Memory B cell (primary cell): ENCODE data around the gene IDI2.
"Not testable (repeated sequence)": the region's sequence is repeated elsewhere in the genome, so short reads cannot be mapped to it uniquely, and the experiment has no call there.

ENCODE experiments used
- ATAC-seq: fragments of 150-1000 bp; cut with Tn5 transposase; 2 replicates; pipeline ENCODE4 v1.10.0; 2021; ENCODE audit warnings: low read depth, mild to moderate bottlenecking, moderate library complexity
- DNase-seq, 2 donors: peaks; one replicate each; pipeline ENCODE4 v3.0.0; 2022; ENCODE audit warnings: low spot score in 2 of 2
- H3K27ac Mint-ChIP-seq: one replicate; pipeline ENCODE4 v1.8.0; 2022; ENCODE audit warnings: mild to moderate bottlenecking, moderate library complexity, mixed read lengths
- H3K27me3 Mint-ChIP-seq: one replicate; pipeline ENCODE4 v1.8.0; 2022; ENCODE audit warnings: mixed read lengths
- H3K36me3 Mint-ChIP-seq: one replicate; pipeline ENCODE4 v1.8.0; 2022; ENCODE audit warnings: mild to moderate bottlenecking, mixed read lengths
- H3K4me1 Mint-ChIP-seq: one replicate; pipeline ENCODE4 v1.8.0; 2022; ENCODE audit warnings: mixed read lengths
- H3K4me3 Mint-ChIP-seq: one replicate; pipeline ENCODE4 v1.8.0; 2022; ENCODE audit warnings: mild to moderate bottlenecking, moderate library complexity, mixed read lengths
- H3K9me3 Mint-ChIP-seq: one replicate; pipeline ENCODE4 v1.8.0; 2022; ENCODE audit warnings: mixed read lengths

IDI2 gene

DNA sequence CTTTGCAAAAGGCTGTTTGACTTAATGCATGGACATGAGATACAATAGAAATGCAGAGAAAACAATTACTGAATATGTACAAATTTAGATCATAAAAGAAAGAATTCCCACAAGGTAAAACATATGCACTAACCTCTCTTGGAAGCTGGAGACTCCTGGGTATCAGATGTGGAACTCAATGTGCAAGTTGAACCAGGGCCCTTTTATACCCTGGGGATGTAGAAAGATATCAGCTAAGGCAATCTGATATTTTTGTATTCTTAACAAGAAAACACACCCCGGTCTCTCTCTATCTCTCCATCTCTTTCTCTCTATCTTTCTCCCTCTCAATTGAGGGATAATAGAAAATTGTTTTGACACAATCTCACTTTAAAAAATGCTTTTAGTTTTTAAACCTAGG lies at the start of gene IDI2:
IDI2 (minus strand) TSS at position 177 of the 400 bp plus-strand sequence. CDS start 1,136 bp downstream, outside the sequence.
- H3K36me3 Mint-ChIP-seq, result peaks cover 2% of the 10 kb centered on the region

DNA sequence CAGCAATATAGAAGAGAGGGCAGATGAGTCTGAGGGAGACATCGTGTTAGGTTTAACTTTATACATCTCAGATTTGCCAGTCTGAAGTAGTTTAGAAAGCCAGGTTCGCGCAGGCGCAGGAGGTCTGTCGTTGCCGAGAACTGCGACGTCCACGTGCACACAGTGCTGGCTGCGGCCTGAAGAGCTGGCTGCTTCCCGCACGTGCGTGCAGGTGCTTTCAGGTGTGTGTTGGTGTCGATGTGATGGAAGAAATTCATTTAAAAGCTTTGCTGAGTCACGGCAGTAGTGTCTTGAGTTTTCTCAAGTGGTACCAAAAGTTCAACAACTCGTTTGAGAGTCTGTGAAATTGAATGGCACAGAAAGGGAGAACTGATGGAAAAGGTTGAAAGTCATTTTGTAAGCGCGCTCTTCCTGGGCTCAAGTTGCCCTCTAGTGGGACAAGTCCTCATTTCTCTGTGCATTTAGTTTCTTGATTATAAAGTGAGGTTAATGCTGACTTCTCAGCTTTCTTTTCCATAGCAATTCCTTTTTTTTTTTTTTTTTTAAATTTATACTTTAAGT lies 49.2 kb upstream of the IDI2 start:
- Mint-ChIP-seq H3K4me1 (peaks cover 10% of the 10 kb centered on the region), H3K27ac (no peak overlapping the region), H3K4me3 (no peak overlapping the region), H3K9me3 (no peaks in the 10 kb centered on the region), H3K36me3 (peaks cover 12% of the 10 kb centered on the region), H3K27me3 (no peaks in the 10 kb centered on the region)
- DNase-seq (no peak), ATAC-seq (no peak)

More for the DNA sequence above, at the start of gene IDI2:
- no peak for ATAC-seq
- Mint-ChIP-seq H3K27ac (no peak within 1 kb of the TSS), H3K4me3 (no peak within 1 kb of the TSS), H3K27me3 (no peaks in the 10 kb centered on the region), H3K9me3 (no peaks in the 10 kb centered on the region), H3K4me1 (no peaks in the 10 kb centered on the region)
- no peak for DNase-seq

DNA sequence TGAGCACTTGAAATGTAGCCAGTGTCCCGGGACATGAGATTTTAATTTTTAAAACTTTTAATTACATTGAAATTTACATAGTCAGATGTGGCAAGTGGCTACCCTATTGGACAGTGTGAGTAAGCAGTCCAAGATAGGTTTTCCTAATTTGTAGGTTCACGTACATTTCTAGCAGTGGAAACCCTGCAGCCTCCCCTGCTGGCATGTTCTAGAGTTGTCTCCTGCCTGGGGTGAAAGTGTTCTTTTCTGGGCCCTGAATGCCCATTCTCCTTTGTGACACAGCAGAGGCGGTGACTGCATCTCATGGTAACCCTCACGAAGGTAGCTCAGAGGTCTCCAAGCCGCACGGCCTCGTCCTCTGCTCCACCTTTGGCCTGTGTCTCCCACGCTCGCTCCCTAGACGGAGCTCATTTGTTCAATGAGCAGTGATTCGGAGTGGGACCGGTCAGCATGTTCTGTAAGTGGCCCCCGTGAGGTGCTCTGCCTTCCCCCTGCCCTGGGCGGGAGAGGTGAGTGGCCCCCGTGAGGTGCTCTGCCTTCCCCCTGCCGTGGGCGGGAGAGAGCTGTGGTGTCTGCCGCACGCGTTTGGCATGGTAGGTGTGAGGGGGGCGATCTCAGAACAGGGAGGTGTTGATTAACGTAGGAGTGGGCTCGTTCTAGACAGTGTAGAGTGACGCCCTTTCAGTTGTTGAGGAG lies 48.5 kb upstream of the IDI2 start:
- Mint-ChIP-seq H3K9me3 (no peaks in the 10 kb centered on the region), H3K27ac (peak overlapping the region; percentile 65), H3K4me3 (no peak overlapping the region), H3K4me1 (peaks cover 14% of the 10 kb centered on the region), H3K36me3 (peaks cover 11% of the 10 kb centered on the region), H3K27me3 (no peaks in the 10 kb centered on the region)
- no peak for ATAC-seq
- no peak for DNase-seq

DNA sequence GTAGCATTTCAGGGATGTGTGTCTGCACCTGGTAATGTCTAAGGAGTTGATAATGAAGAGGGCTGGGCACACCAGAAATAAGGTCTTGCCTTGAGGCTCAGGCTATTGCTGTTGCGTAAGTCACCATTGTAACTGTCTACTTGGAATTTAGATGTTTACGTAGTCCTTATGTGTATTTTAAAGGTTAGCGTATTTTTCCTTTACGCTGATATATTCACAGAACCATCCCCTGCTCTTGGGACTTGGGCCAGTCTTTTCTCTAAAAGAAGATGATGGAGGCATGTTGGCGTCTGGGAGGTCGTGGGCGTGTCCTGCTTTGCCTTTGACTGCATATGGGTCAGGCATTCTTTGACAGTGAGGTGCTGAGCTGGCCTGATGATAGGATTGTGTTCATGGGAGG lies 45.3 kb upstream of the IDI2 start:
- DNase-seq (no peak), ATAC-seq (no peak)
- H3K4me3 Mint-ChIP-seq, result no peak overlapping the region
- peaks cover 26% of the 10 kb centered on the region for H3K4me1 Mint-ChIP-seq
- no peaks in the 10 kb centered on the region for H3K9me3 Mint-ChIP-seq
- H3K27me3 Mint-ChIP-seq, result no peaks in the 10 kb centered on the region
- H3K27ac Mint-ChIP-seq, result peak overlapping the region; percentile 6
- H3K36me3 Mint-ChIP-seq, result peaks cover 10% of the 10 kb centered on the region

DNA sequence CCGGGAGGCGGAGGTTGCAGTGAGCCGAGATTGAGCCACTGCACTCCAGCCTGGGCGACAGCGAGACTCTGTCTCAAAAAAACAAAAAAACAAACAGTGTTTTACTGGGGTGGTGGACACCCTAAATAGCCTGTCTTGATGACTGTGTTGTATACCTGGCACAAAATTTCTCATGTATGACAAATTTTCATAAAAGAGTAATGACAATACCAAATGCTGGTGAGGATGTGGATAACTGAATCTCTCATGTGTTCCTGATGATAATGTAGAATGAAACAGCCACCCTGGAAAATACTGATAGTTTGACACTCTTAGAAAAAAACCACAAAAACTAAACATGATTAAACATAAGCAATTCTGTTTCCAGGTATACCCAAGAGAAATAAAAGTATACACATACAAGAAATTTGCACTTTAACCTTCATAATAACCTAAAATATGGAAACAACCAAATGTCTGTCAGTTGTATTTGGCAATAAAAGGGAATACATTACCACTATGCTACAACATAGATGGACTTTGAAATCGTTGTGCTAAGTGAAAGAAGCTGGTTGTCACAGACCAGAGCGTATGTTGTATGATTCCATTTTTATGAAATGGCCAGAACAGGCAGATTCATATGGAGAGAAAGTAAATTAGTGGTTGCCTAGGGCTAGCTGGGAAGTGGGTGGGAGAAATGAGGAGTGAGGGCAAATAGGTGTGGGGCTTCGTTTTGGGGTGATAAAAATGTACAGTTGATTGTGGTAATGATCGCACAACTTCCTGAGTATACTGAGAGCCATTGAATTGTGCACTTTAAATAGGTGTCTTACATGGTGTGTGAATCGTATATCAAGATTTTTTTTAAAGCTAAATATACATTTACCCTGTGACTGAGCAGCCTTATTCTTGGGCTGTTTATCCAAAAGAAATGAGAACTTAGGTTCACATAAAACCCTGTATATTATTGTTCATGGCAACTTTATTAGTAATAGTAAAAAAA lies 43.0 kb upstream of the IDI2 start:
- no peaks in the 10 kb centered on the region for H3K9me3 Mint-ChIP-seq
- no peak overlapping the region for H3K4me3 Mint-ChIP-seq
- DNase-seq (no peak), ATAC-seq (no peak)
- no peak overlapping the region for H3K27ac Mint-ChIP-seq
- H3K27me3 Mint-ChIP-seq, result no peaks in the 10 kb centered on the region
- H3K36me3 Mint-ChIP-seq, result peaks cover 13% of the 10 kb centered on the region
- peaks cover 33% of the 10 kb centered on the region for H3K4me1 Mint-ChIP-seq

DNA sequence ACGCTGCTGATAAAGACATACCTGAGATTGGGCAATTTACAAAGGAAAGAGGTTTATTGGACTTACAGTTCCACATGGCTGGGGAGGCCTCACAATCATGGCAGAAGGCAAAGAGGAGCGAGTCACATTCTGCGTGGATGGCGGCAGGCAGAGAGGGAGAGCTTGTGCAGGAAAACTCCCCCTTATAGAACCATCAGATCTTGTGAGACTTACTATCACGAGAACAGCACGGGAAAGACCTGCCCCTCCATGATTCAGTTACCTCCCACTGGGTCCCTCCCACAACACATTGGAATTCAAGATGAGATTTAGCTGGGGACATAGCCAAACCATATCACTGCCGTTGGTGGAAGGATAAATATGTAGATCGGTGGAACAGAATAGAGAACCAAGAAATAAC lies 41.1 kb upstream of the IDI2 start:
- Mint-ChIP-seq H3K36me3 (peaks cover 15% of the 10 kb centered on the region), H3K4me1 (peaks cover 35% of the 10 kb centered on the region)
- H3K4me3 Mint-ChIP-seq, DNase-seq, H3K9me3 Mint-ChIP-seq, H3K27me3 Mint-ChIP-seq, H3K27ac Mint-ChIP-seq, ATAC-seq: not testable (repeated sequence)

DNA sequence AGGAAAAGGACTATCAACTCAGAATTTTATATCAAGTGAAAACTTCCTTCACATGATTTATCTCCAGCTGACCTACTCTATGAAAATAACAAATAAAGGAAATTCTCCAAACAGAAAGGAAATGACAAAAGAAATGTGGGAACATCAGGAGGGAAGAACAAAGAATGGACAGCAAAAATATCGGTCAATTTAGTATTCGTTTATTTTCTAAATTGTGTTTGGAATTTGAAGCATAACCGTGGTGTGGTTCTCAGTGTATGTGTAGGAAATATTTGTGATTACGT lies 39.2 kb upstream of the IDI2 start:
- ATAC-seq (no peak), DNase-seq (no peak)
- Mint-ChIP-seq H3K9me3 (no peaks in the 10 kb centered on the region), H3K27ac (no peak overlapping the region), H3K36me3 (peaks cover 16% of the 10 kb centered on the region), H3K4me3 (no peak overlapping the region), H3K4me1 (peaks cover 35% of the 10 kb centered on the region), H3K27me3 (no peaks in the 10 kb centered on the region)

DNA sequence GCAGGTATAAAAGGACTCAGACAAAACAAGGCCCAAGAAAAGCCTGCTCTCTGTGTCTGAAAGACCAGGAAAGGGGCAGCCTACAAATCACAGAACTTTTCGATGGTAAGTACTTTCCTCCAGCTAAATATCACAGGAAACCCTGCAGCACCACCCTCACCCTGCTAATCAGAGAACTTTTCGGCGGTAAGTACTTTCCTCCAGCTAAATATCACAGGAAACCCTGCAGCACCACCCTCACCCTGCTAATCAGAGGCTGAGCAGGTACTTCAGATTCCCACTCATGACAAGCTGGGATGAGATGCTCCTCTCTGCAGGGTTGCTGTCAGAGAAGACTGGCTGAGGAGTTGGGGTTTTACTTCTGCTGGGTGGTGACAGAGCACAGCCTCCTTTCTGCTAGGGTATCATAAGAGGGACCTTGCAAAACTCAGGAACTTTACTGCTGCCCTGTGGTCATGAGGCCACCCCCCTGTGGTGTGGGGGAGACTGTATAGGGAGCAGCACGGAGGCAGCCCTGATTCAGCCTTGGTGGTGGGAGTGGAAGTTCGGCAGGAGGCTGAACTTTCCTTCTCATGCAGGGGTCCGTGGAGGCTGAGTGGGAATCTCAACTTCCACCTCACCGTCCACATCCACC lies 37.7 kb upstream of the IDI2 start:
- DNase-seq (no peak), ATAC-seq (no peak)
- H3K27ac Mint-ChIP-seq, result no peak overlapping the region

DNA sequence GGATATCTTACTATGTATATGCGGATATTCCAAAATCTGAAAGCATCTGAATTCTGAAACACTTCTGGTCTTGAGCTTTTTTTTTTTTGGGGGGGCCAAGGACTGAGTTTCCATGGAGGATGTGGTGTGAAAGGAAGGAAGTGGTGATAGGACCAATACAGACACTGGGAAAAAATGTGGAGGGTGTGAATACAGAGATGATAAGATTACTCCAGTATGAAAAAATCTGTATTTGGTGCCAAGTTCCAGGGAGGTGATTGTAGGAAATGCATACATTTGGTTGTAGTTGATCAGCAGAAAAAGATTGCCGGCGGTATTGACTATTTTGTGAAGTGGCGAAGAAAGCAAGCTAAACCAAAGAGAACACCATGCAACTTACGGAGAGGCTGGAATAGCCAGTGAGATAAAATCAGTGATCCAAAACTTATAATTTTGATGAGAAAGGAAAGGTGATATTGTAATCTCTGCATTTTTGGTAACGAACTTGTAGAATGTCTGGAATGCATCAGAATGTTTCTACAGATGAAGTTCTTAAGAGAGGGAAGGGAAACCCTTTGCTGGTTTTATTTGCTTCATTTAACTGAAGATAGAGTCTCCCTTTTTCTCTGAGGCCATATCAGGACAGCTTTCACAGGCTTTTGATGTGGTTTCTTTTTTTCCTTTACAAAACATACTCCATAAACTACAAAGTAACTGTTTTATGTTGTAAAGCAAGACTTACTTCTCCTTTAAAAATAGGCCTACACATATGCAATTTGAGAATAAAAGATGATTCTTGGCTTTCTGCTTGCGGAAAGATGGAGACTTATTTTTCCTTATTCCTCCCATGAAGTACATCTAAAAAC lies 36.5 kb upstream of the IDI2 start:
- peaks cover 18% of the 10 kb centered on the region for H3K36me3 Mint-ChIP-seq
- H3K4me3 Mint-ChIP-seq, result no peak overlapping the region
- DNase-seq (no peak), ATAC-seq (no peak)
- no peaks in the 10 kb centered on the region for H3K27me3 Mint-ChIP-seq
- H3K4me1 Mint-ChIP-seq, result peaks cover 31% of the 10 kb centered on the region
- H3K27ac Mint-ChIP-seq, result peak overlapping the region; percentile 53
- H3K9me3 Mint-ChIP-seq, result no peaks in the 10 kb centered on the region

More for the DNA sequence above, 37.7 kb upstream of the IDI2 start:
- Mint-ChIP-seq H3K27me3 (no peaks in the 10 kb centered on the region), H3K9me3 (no peaks in the 10 kb centered on the region), H3K4me1 (peaks cover 28% of the 10 kb centered on the region), H3K36me3 (peaks cover 18% of the 10 kb centered on the region), H3K4me3 (no peak overlapping the region)

DNA sequence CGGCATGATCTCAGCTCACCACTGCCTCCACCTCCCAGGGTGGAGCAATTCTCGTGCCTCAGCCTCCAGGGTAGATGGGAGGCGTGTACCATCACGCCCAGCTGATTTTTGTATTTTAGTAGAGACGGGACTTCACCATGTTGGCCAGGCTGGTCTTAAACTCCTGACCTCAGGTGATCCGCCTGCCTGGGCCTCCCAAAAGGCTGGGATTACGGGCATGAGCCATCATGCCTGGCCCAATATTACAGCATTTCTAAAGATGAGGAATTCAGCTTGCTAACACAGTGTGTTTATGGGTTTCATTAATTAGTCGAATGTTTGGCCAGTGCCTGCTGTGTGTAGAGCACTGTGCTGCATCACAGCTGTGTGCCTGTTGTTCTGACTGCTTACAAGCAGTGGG lies 34.2 kb upstream of the IDI2 start:
- Mint-ChIP-seq H3K4me3 (no peak overlapping the region), H3K27ac (no peak overlapping the region), H3K4me1 (peaks cover 34% of the 10 kb centered on the region), H3K27me3 (no peaks in the 10 kb centered on the region), H3K9me3 (no peaks in the 10 kb centered on the region), H3K36me3 (peaks cover 14% of the 10 kb centered on the region)
- ATAC-seq, result no peak
- DNase-seq, result no peak

DNA sequence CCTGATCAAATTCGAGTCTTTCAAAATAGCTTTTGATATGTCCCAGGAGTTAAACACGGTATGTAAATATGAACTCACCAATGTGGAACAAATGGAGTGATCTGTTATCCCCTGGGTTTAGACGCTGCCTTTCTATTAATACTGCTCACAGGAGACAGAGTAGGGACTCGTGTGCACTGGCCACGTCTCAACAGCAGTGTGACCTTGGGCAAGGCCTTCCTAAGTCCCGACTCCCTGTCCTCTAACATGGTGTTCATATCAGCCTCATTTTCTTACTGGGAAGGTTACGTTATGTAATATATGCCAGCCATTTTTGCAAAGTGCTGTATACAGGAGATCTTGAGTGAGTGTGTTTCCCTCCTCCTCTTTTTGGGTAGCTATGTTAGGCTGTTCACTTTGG lies 32.4 kb upstream of the IDI2 start:
- H3K9me3 Mint-ChIP-seq, result no peaks in the 10 kb centered on the region
- DNase-seq (no peak), ATAC-seq (no peak)
- peaks cover 12% of the 10 kb centered on the region for H3K36me3 Mint-ChIP-seq
- peak overlapping the region; percentile 89 for H3K27ac Mint-ChIP-seq
- no peaks in the 10 kb centered on the region for H3K27me3 Mint-ChIP-seq
- peaks cover 41% of the 10 kb centered on the region for H3K4me1 Mint-ChIP-seq
- peak overlapping the region; percentile 98 for H3K4me3 Mint-ChIP-seq

DNA sequence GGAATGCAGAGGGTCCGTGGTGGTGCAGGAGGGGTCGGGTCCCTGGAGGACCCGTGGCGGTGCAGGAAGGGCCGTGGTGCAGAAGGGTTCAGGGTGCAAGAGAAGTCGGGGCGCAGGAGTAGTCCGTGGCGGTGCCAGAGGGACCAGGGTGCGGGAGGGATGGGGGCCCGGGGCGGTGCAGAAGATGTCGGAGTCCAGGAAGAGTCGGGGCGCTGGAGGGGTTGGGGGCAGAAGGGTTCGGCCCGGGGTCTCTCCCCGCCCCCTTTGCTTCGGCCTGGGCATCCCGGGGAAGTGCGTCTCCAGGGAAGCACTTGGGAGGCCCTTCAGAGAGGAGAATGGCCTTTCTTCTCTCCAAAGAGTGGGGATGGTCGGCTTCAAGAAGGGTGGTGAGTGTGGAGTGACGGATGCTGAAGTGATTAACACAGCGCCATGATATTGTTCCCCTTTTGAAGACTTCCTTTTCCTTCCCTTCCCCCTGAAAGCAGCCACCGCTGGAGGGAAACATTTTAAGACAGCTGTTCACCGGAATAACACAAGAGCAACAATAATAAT lies 31.5 kb upstream of the IDI2 start:
- Mint-ChIP-seq H3K4me3 (peak overlapping the region; percentile 98), H3K36me3 (peaks cover 15% of the 10 kb centered on the region), H3K9me3 (no peaks in the 10 kb centered on the region), H3K27me3 (no peaks in the 10 kb centered on the region), H3K4me1 (peaks cover 44% of the 10 kb centered on the region), H3K27ac (peak overlapping the region; percentile 89)
- no peak for DNase-seq
- peak; percentile 21 for ATAC-seq
